Chondrocyte (in vitro differentiated cells): ENCODE measurements around the gene CFAP20DC. TPM values are rescaled to one million over a fixed set of nuclear protein-coding genes. Genes with fewer than 3 reads are reported as not detected.

ENCODE experiments used
- DNase-seq: peaks from one replicate; pipeline ENCODE4 v3.0.0; 2021; ENCODE audit warnings: mixed read lengths, low spot score
- H3K27ac Mint-ChIP-seq: one replicate; pipeline ENCODE4 v1.8.0; 2021; ENCODE audit warnings: mild to moderate bottlenecking, moderate library complexity, mixed read lengths; ENCODE audit not compliant: unreplicated experiment
- H3K27me3 Mint-ChIP-seq: 2 replicates; pipeline ENCODE4 v1.8.0; 2021; ENCODE audit warnings: low read depth, mixed read lengths
- H3K36me3 Mint-ChIP-seq: 2 replicates; pipeline ENCODE4 v1.8.0; 2021; ENCODE audit warnings: low read depth, mixed read lengths
- H3K4me1 Mint-ChIP-seq: 2 replicates; pipeline ENCODE4 v1.8.0; 2021; ENCODE audit warnings: low read depth, mild to moderate bottlenecking, mixed read lengths
- H3K4me3 Mint-ChIP-seq: one replicate; pipeline ENCODE4 v1.8.0; 2021; ENCODE audit warnings: mild to moderate bottlenecking, moderate library complexity, mixed read lengths; ENCODE audit not compliant: unreplicated experiment
- H3K9me3 Mint-ChIP-seq: 2 replicates; pipeline ENCODE4 v1.8.0; 2021; ENCODE audit warnings: low read depth, mixed read lengths
- total RNA-seq: library from RNA; stranded (reverse); gene quantifications from 3 replicates; pipeline ENCODE4 v1.2.1, GENCODE V29; 2021
- TF ChIP-seq, protein P1 (sequence below): fragments of 200-600 bp; sonication (generic); IDR thresholded peaks from 2 replicates; pipeline ENCODE4 v1.5.0; 2021; ENCODE audit warnings: antibody characterized with exemption, mild to moderate bottlenecking, moderate library complexity

CFAP20DC gene
- total RNA-seq, 1 donor from 2014 or later, result 3.1 TPM

DNA sequence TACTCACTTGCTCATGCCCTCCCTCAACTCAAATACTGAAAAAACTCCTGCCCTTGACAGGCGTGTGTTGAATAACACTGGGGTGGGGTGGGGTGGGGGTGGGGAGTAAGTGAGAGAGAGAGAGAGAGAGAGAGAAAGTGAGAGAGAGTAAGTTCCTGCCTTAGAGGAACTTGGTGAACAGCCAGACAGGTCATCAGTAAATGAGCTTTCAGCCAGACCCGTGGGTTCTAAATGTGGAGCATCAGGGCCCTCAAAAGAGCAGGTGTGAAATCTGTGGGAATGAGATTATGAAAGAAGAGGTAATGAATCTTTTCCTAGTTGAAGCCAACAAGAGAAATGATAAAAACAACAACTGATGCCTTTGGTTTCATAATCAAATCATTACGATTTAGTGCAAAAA is 248.9 kb downstream of the CFAP20DC start:
- H3K4me1 Mint-ChIP-seq, result no peaks in the 10 kb centered on the region
- peaks cover 1% of the 10 kb centered on the region for H3K36me3 Mint-ChIP-seq
- H3K9me3 Mint-ChIP-seq, result no peaks in the 10 kb centered on the region
- no peak overlapping the region for H3K4me3 Mint-ChIP-seq
- TF ChIP-seq, protein P1, sequence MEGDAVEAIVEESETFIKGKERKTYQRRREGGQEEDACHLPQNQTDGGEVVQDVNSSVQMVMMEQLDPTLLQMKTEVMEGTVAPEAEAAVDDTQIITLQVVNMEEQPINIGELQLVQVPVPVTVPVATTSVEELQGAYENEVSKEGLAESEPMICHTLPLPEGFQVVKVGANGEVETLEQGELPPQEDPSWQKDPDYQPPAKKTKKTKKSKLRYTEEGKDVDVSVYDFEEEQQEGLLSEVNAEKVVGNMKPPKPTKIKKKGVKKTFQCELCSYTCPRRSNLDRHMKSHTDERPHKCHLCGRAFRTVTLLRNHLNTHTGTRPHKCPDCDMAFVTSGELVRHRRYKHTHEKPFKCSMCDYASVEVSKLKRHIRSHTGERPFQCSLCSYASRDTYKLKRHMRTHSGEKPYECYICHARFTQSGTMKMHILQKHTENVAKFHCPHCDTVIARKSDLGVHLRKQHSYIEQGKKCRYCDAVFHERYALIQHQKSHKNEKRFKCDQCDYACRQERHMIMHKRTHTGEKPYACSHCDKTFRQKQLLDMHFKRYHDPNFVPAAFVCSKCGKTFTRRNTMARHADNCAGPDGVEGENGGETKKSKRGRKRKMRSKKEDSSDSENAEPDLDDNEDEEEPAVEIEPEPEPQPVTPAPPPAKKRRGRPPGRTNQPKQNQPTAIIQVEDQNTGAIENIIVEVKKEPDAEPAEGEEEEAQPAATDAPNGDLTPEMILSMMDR, result no peak
- no peak overlapping the region for H3K27ac Mint-ChIP-seq
- no peak for DNase-seq
- no peaks in the 10 kb centered on the region for H3K27me3 Mint-ChIP-seq

- H3K27me3 Mint-ChIP-seq, result no peaks in the 10 kb centered on the region
- no peak overlapping the region for H3K27ac Mint-ChIP-seq
- no peak for DNase-seq
- H3K36me3 Mint-ChIP-seq, result peaks cover 1% of the 10 kb centered on the region
- TF ChIP-seq, protein P1, result no peak
- H3K4me1 Mint-ChIP-seq, result no peaks in the 10 kb centered on the region
- H3K9me3 Mint-ChIP-seq, result no peaks in the 10 kb centered on the region
- no peak overlapping the region for H3K4me3 Mint-ChIP-seq
These were observed 249.8 kb downstream of the CFAP20DC start for GRCh38 chr3:58800032-58800431.

GRCh38 chr3:58799271-58799670 is 250.6 kb downstream of the CFAP20DC start:
- DNase-seq, result no peak
- H3K4me3 Mint-ChIP-seq, result no peak overlapping the region
- peaks cover 1% of the 10 kb centered on the region for H3K36me3 Mint-ChIP-seq
- no peaks in the 10 kb centered on the region for H3K4me1 Mint-ChIP-seq
- H3K27ac Mint-ChIP-seq, result no peak overlapping the region
- H3K9me3 Mint-ChIP-seq, result no peaks in the 10 kb centered on the region
- TF ChIP-seq, protein P1, result no peak
- no peaks in the 10 kb centered on the region for H3K27me3 Mint-ChIP-seq

- TF ChIP-seq, protein P1, result no peak
- Mint-ChIP-seq H3K9me3 (no peaks in the 10 kb centered on the region), H3K4me1 (peaks cover 4% of the 10 kb centered on the region), H3K27me3 (no peaks in the 10 kb centered on the region), H3K27ac (no peak overlapping the region), H3K4me3 (no peak overlapping the region), H3K36me3 (peaks cover 1% of the 10 kb centered on the region)
- no peak for DNase-seq
These were observed 251.5 kb downstream of the CFAP20DC start for GRCh38 chr3:58798312-58798711.

- DNase-seq, result no peak
- no peak overlapping the region for H3K4me3 Mint-ChIP-seq
These were observed 255.1 kb downstream of the CFAP20DC start for GRCh38 chr3:58794750-58795149.

More at GRCh38 chr3:58794750-58795149, 255.1 kb downstream of the CFAP20DC start:
- Mint-ChIP-seq H3K27me3 (no peaks in the 10 kb centered on the region), H3K9me3 (no peaks in the 10 kb centered on the region), H3K4me1 (peaks cover 12% of the 10 kb centered on the region), H3K27ac (no peak overlapping the region), H3K36me3 (no peaks in the 10 kb centered on the region)
- TF ChIP-seq, protein P1, result no peak
